Ovary (tissue), 3 donors: ENCODE results near the gene ANKIB1.

Experiments used
- EP300 ChIP-seq: sonication (generic); formaldehyde crosslinking; IDR thresholded peaks from one replicate; pipeline ENCODE4 v1.6.1; 2017; ENCODE audit warnings: antibody characterized with exemption
- POLR2A ChIP-seq: fragments of 450-650 bp; IDR thresholded peaks from one replicate; pipeline ENCODE4 v1.6.1; 2017; ENCODE audit warnings: antibody characterized with exemption, mild to moderate bottlenecking, moderate library complexity
- TF ChIP-seq, protein P1 (sequence below), 3 donors: fragments of 450-650 bp in 2 of 3; fragments of 200-600 bp in 1 of 3; IDR thresholded peaks; one replicate each; pipeline versions ENCODE4 v1.5.1 to v1.8.0; 2016 to 2022; ENCODE audit warnings: antibody characterized with exemption in 3 of 3, mild to moderate bottlenecking in 1 of 3
- donor health status: DM: no; HTN: no; CAD: no.

DNA sequence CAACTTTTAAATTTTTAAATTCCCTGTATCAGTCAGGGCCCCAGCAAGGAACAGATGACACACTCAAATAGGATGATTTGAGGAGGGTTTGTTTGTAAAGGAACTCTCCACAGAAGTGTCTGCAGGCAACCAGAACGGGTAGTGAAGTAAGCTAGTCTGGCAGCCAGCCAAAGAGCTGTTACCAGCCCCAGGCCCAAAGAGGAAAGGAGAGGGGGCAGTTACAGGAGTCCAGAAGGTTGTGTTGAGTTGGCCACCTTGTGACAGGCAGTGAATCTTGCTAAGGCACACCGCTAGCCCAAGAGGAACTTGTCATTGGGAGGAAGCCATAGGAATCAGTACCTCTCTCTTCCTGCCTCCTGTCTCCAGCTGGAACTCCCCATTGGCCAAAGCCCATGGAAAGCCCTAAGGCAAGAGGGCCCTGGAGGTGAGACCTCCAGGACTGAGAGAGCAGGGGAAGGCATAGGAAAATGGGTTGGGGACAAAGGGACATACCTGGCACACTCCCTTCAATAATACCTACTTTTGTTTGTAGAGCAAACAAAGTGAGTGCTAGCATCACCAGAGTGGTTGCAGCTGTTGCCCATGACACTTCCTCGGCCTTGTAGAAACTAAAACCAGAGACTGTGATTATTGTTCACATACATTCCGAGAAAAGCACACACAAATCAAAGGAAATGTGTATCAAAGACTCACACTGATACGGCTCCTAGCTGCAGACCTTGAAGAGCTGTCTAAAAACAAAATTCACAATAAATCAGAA is 176.1 kb downstream of the ANKIB1 start:
- TF ChIP-seq, protein P1, sequence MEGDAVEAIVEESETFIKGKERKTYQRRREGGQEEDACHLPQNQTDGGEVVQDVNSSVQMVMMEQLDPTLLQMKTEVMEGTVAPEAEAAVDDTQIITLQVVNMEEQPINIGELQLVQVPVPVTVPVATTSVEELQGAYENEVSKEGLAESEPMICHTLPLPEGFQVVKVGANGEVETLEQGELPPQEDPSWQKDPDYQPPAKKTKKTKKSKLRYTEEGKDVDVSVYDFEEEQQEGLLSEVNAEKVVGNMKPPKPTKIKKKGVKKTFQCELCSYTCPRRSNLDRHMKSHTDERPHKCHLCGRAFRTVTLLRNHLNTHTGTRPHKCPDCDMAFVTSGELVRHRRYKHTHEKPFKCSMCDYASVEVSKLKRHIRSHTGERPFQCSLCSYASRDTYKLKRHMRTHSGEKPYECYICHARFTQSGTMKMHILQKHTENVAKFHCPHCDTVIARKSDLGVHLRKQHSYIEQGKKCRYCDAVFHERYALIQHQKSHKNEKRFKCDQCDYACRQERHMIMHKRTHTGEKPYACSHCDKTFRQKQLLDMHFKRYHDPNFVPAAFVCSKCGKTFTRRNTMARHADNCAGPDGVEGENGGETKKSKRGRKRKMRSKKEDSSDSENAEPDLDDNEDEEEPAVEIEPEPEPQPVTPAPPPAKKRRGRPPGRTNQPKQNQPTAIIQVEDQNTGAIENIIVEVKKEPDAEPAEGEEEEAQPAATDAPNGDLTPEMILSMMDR (IDR thresholded peaks at IDR 0.05) = no peak
- TF ChIP-seq POLR2A (no peak), EP300 (no peak)
